ENCODE results near the gene KRT78. TPM values are rescaled to one million over a fixed set of nuclear protein-coding genes. Genes with fewer than 3 reads are reported as not detected.
"Not testable (repeated sequence)": the region's sequence is repeated elsewhere in the genome, so short reads cannot be mapped to it uniquely, and the experiment has no call there.

Gene KRT78
- total RNA-seq, 1 donor from 2014 or later: not detected

DNA sequence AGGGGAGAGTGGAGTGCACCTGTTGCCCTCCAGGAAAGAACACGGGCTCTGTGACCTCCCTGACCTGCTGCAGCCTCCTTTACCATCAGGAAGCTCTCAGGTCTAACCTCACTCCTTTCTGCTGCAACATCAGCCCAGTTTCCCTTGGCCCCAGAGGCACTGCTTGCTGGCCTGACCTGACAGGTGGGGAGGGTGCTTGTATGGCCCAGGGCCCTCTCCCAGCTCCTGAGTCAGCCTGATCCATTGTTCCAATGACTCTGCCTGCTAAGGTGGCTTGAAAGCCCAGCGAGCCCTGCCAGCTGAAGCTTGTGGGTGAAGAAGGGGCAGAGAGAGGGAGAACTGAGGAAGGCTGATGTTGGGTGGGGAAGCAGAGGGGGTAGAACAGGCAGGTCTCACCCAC is 13.2 kb upstream of the KRT78 start:
- intact Hi-C loops (cut with micrococcal nuclease): no loop called here
- Mint-ChIP-seq H3K4me1 (no peaks in the 10 kb centered on the region), H3K4me3 (no peak overlapping the region), H3K27ac (no peak overlapping the region), H3K9me3 (no peaks in the 10 kb centered on the region), H3K27me3 (peaks cover 2% of the 10 kb centered on the region), H3K36me3 (ENCODE audit: low read depth) (no peaks in the 10 kb centered on the region)
- no peak for DNase-seq

DNA sequence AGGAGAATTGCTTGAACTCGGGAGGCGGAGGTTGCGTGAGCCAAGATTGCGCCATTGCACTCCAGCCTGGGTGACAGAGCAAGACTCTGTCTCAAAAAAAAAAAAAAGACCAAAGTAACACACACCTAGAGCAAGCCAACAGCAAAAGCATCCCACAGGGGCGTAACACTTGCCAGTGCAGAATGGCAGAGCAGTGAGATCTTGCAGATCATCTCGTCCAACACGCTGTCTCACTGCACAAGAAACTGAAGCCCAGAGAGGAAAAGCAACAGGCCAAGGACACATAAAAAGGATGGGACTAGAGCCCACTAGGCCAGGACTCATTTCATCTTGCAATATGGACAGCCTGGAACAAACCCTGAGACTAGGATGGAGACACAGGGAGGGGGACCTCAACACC is 12.7 kb upstream of the KRT78 start:
- Mint-ChIP-seq H3K9me3 (no peaks in the 10 kb centered on the region), H3K27ac (no peak overlapping the region), H3K4me1 (no peaks in the 10 kb centered on the region), H3K4me3 (no peak overlapping the region), H3K27me3 (peaks cover 2% of the 10 kb centered on the region), H3K36me3 (ENCODE audit: low read depth) (no peaks in the 10 kb centered on the region)
- intact Hi-C loops (cut with micrococcal nuclease): no loop called here
- DNase-seq: no peak

DNA sequence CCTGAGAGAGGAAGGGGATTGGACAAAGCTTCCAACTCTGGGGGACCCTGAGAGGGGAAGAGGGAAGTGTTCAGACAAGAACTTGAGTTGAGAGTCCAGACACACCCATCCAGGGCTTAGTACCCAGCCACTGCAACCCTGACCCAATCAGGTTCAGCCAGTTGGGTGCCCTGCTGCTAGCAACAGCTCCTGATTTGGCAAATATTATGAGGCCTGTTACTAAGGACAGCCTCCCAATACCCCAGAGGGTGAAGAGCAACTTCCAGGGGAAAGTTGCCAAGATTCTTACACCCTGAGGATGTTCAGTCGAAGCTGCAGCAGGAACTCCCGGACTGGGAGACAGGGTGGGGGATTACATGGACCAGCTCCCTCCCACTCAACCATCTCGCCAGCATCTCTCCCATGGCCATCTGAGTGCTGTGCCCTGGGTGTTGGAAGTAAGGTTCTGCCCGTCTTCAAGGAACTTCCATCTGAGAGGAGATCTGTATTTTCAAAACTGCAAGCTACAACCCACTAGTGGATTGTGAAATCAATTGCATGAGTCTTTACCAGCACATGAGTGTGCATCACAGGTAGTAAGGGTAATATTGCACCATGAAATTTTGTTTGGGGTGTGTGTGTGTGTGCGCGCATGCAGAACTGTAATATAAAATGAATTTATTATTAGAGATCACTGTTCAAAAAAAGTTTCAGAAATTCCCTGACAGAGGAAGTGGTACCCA is 11.5 kb upstream of the KRT78 start:
- H3K27me3 Mint-ChIP-seq: peaks cover 6% of the 10 kb centered on the region
- H3K27ac Mint-ChIP-seq: no peak overlapping the region
- no peak for DNase-seq
- intact Hi-C loops (cut with micrococcal nuclease): no loop called here
- no peaks in the 10 kb centered on the region for H3K4me1 Mint-ChIP-seq
- no peak overlapping the region for H3K4me3 Mint-ChIP-seq
- peaks cover 4% of the 10 kb centered on the region for H3K9me3 Mint-ChIP-seq
- H3K36me3 Mint-ChIP-seq (ENCODE audit: low read depth): no peaks in the 10 kb centered on the region

DNA sequence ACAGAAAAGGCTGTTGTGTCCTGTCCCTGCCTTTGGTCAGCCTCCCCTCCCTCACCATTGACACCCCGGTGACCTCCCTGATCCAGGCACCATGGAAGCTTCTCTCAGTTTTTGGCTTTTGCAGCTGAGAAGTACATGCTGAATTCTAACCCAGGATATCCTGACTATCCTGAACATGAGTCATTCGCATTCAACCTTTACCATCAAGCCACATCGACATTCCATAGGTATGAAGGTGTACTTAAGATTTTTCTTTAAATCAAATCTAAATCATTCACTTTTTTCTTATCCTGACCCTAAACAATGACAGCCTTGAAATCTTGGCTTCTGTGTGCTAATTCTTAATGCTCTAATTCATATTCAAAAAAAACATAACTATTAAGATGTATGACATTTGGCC is 8.7 kb upstream of the KRT78 start:
- DNase-seq: no peak
- intact Hi-C loops (cut with micrococcal nuclease): no loop called here
- H3K9me3 Mint-ChIP-seq: peaks cover 4% of the 10 kb centered on the region
- H3K27ac Mint-ChIP-seq: no peak overlapping the region
- peaks cover 16% of the 10 kb centered on the region for H3K27me3 Mint-ChIP-seq
- no peak overlapping the region for H3K4me3 Mint-ChIP-seq
- H3K4me1 Mint-ChIP-seq: no peaks in the 10 kb centered on the region
- H3K36me3 Mint-ChIP-seq (ENCODE audit: low read depth): no peaks in the 10 kb centered on the region

DNA sequence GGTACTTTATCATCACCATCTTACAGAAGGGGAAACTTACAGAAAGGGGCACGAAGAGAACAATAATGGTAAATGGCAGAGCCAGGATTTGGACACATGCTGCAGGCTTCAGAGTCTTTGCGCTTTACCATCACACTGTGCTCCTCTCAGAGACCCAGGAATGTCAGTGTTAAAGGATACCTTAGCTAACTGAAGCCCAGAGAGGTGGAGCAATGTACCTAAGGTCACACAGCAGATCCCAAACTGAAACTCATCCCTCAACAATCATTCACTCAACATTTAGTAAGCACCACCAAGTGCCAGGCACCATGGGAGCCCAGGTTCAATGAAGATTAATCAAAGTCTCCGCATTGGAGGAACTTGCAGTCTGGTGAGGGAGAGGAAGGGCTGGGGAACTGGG is 8.0 kb upstream of the KRT78 start:
- no peak overlapping the region for H3K4me3 Mint-ChIP-seq
- DNase-seq: no peak
- peaks cover 16% of the 10 kb centered on the region for H3K27me3 Mint-ChIP-seq
- H3K4me1 Mint-ChIP-seq: no peaks in the 10 kb centered on the region
- H3K27ac Mint-ChIP-seq: no peak overlapping the region
- peaks cover 4% of the 10 kb centered on the region for H3K9me3 Mint-ChIP-seq
- intact Hi-C loops (cut with micrococcal nuclease): no loop called here
- no peaks in the 10 kb centered on the region for H3K36me3 Mint-ChIP-seq (ENCODE audit: low read depth)

DNA sequence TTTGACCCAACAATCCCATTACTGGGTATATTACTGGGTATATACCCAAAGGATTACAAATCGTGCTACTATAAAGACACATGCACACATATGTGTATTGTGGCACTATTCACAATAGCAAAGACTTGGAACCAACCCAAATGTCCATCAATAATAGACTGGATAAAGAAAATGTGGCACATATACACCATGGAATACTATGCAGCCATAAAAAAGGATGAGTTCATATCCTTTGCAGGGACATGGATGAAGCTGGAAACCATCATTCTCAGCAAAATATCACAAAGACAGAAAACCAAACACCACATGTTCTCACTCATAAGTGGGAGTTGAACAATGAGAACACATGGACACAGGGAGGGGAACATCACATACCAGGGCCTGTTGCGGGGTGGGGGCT is 7.3 kb upstream of the KRT78 start:
- H3K36me3 Mint-ChIP-seq (ENCODE audit: low read depth); H3K27ac Mint-ChIP-seq; intact Hi-C loops (cut with micrococcal nuclease); H3K9me3 Mint-ChIP-seq; H3K4me1 Mint-ChIP-seq; DNase-seq; H3K4me3 Mint-ChIP-seq: not testable (repeated sequence)
- peaks cover 16% of the 10 kb centered on the region for H3K27me3 Mint-ChIP-seq

DNA sequence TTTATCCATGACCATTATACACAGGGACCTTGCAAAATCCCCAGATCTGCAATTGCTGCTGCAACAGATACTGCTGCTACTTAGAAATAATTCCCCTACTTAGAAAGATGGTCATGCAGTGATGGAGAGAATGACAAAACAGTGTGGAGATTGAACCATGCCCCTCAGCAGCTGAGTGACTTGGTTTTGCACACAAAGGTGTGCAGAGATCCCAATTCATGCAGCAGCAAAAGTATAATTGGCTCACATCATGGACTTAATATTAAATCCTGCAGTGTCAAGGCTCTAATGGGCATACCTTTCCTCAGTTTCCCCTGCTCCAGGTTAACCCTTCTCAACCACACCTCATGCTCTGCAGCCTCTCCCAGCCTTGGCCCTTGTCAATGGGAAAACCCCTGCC is 3.0 kb upstream of the KRT78 start:
- peaks cover 4% of the 10 kb centered on the region for H3K9me3 Mint-ChIP-seq
- no peaks in the 10 kb centered on the region for H3K4me1 Mint-ChIP-seq
- H3K4me3 Mint-ChIP-seq: no peak overlapping the region
- no peak overlapping the region for H3K27ac Mint-ChIP-seq
- H3K36me3 Mint-ChIP-seq (ENCODE audit: low read depth): no peaks in the 10 kb centered on the region
- DNase-seq: no peak
- intact Hi-C loops (cut with micrococcal nuclease): no loop called here
- H3K27me3 Mint-ChIP-seq: peaks cover 18% of the 10 kb centered on the region

DNA sequence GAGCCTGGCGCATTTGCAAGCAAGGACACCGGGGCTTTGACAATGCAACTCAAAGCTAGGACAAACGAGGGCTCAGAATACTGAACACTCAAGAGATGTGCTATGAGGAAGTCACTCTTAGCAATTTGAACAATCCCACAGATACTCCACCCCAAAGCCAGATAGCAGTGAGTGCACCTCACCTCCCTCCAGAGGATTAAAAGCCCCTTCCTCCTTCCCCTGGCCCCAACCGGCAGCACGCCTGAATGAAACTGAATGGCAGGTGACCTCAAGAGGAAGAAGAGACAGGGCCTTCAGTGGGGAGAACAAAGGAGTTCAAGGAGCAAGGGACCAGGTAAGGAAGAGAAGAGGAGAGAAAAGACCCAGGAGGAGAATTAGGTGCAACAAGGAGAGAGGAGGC is 1.9 kb upstream of the KRT78 start:
- Mint-ChIP-seq H3K36me3 (ENCODE audit: low read depth) (no peaks in the 10 kb centered on the region), H3K27me3 (peaks cover 15% of the 10 kb centered on the region), H3K4me1 (no peaks in the 10 kb centered on the region), H3K9me3 (no peaks in the 10 kb centered on the region), H3K4me3 (no peak overlapping the region), H3K27ac (no peak overlapping the region)
- DNase-seq: no peak
- intact Hi-C loops (cut with micrococcal nuclease): no loop called here

DNA sequence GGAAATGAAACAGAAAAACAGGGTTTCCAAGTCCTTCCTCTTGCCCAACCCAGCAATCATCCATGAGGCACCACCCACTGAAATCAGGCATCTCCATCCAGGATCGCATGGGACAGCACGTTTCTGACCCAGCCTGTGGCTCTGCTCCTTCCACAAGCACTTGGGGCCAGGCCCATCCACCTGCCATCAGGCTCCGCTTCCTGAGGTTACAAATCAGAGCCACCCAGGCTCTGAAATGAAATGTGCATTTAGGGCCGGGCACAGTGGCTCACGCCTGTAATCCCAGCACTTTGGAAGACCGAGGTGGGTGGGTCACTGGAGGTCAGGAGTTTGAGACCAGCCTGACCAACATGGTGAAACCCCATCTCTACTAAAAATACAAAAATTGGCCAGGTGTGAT is 717 bp upstream of the KRT78 start:
- DNase-seq: no peak
- no peaks in the 10 kb centered on the region for H3K4me1 Mint-ChIP-seq
- H3K27ac Mint-ChIP-seq: no peak overlapping the region
- H3K27me3 Mint-ChIP-seq: peaks cover 11% of the 10 kb centered on the region
- H3K9me3 Mint-ChIP-seq: no peaks in the 10 kb centered on the region
- intact Hi-C loops (cut with micrococcal nuclease): no loop called here
- no peak overlapping the region for H3K4me3 Mint-ChIP-seq
- H3K36me3 Mint-ChIP-seq (ENCODE audit: low read depth): no peaks in the 10 kb centered on the region

DNA sequence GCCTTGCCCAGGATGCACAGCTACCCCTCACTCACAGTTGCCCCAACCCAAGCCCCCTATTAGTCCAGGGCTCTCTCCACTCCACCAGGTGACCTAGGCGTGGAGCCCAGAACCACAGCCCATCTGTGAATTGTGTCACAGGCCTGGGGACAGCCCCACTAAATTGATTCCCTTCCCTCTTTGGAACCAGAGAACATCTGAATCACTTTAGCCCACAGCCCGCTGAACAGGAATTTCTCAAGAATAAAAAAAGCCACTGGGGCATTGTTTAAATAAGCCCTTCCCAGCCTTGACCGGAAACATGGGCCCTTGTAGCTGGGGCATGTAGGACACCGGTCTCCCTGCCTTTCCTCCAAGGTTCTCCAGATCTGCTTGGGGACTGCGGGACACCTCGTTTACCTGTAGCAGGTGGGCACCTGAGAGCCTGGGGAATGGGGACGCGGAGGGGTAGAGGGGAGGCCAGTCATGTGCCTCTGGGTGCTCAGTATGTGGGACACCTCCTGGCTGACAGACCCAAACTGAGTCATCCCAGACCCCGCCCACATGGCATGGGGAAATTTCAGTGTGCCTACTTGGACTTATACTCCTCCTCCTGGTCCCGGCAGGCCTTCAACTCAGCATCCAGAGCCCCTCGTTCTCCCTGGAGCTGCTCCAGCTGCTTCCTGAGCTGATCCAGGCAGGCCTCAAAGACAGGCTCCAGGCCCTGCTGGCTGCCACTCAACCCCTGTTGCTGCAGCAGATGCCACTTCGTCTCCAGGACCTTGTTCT is 1.3 kb downstream of the KRT78 start:
- H3K27ac Mint-ChIP-seq: no peak overlapping the region
- H3K4me1 Mint-ChIP-seq: no peaks in the 10 kb centered on the region
- H3K36me3 Mint-ChIP-seq (ENCODE audit: low read depth): no peaks in the 10 kb centered on the region
- intact Hi-C loops (cut with micrococcal nuclease): no loop called here
- no peak for DNase-seq
- no peaks in the 10 kb centered on the region for H3K9me3 Mint-ChIP-seq
- H3K27me3 Mint-ChIP-seq: peaks cover 3% of the 10 kb centered on the region
- no peak overlapping the region for H3K4me3 Mint-ChIP-seq

DNA sequence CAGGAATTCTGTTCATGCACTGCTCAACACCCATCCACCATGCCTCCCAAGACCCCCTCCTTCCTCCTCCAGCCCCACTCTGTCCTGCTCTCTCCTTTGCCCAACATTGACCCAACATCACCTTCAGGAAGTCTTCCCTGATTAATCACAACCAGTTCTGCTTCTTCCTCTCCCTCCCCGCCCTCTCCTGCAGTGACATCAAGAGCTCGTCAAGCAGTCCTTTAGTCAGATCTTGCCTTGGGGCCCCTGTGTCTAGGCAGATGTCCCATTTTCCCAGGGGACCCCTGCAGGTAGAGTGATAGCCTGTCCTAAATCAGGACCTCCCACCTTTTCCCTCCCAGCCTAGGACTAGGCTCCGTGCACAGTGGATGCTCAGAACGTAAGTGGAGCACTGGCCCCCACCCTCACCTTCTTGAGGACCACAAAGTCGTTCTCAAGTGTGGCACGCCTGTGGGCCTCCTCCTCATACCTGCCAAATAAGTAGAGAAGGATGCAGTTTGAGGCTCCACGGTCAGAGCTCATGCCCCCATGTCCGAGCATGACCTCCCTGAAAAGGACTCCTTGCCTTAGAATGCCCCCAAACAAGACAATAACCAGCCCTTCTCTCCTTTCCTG is 2.3 kb downstream of the KRT78 start:
- no peaks in the 10 kb centered on the region for H3K36me3 Mint-ChIP-seq (ENCODE audit: low read depth)
- H3K27ac Mint-ChIP-seq: no peak overlapping the region
- no peak for DNase-seq
- no peak overlapping the region for H3K4me3 Mint-ChIP-seq
- peaks cover 3% of the 10 kb centered on the region for H3K4me1 Mint-ChIP-seq
- H3K27me3 Mint-ChIP-seq: peaks cover 3% of the 10 kb centered on the region
- intact Hi-C loops (cut with micrococcal nuclease): no loop called here
- H3K9me3 Mint-ChIP-seq: no peaks in the 10 kb centered on the region

DNA sequence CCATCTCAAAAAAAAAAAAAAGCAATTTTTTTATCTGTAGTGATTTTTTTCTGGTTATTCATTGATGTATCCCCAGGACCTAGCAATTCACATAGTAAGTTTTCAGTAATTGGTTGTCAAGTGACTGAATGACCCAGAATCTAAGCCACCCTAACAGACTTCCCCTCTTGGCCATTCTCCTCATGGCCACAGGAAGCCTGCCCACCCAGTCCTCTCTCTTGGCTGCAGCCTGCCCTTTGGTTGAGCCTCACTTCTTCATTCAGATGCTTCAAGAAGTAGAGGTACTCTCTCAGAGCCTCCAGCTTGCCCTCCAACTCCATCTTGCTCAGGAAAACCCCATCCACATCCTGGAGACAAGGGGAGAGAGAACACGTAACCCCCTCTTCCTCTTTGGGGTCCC is 2.8 kb downstream of the KRT78 start:
- no peak for DNase-seq
- peaks cover 3% of the 10 kb centered on the region for H3K27me3 Mint-ChIP-seq
- H3K4me3 Mint-ChIP-seq: no peak overlapping the region
- H3K36me3 Mint-ChIP-seq (ENCODE audit: low read depth): no peaks in the 10 kb centered on the region
- no peaks in the 10 kb centered on the region for H3K9me3 Mint-ChIP-seq
- intact Hi-C loops (cut with micrococcal nuclease): no loop called here
- H3K4me1 Mint-ChIP-seq: peaks cover 3% of the 10 kb centered on the region
- no peak overlapping the region for H3K27ac Mint-ChIP-seq

DNA sequence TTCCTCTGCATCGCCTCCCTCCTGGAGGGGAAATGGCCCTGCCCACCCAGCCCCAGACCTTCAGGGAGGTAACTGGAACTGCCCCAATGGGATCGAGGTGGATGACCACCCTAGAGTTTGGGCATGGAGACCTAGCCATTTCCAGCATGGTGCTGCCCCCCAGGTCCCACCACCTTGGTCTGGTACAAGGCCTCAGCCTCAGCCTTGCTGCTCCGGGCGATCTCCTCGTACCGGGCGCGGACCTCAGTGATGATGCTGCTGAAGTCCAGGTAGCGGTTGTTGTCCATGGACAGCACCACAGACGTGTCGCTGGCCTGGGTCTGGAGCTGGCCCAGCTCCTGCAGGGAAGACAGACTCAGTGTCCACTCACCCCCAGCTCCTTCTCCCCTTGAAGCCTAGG is 4.4 kb downstream of the KRT78 start:
- H3K36me3 Mint-ChIP-seq (ENCODE audit: low read depth): no peaks in the 10 kb centered on the region
- intact Hi-C loops (cut with micrococcal nuclease): no loop called here
- no peak overlapping the region for H3K27ac Mint-ChIP-seq

DNA sequence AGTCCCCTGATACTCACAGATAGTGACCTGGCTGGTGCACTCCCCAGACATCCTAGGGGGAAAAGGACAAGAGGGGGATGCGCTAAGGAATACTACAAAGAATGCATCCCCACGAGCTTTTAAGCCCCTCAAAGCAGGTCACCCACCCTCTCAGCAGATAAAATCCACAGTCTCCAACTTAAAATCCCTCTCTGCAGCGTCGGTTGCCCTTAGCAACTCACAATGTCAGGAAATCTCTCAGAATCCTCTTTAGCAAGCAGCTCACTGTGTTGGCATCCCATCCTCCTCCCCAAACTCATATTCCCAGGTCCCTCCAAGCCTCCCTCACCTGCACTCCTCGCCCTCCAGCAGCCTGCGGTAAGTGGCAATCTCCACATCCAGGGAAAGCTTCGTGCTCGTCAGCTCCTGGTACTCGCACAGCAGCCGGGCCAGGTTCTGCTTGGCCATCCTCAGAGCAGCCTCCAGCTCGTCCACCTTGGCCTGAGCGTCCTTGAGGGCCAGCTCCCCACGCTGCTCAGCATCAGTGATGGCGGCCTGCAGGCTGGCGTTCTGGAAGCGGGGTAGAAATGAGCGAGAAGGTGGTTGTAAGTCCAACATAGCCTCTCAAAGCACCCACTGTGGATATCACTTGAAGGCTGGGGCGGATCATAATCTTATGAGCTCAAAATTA is 9.2 kb downstream of the KRT78 start:
- no peaks in the 10 kb centered on the region for H3K36me3 Mint-ChIP-seq (ENCODE audit: low read depth)
- intact Hi-C loops (cut with micrococcal nuclease): no loop called here
- no peaks in the 10 kb centered on the region for H3K9me3 Mint-ChIP-seq
- H3K4me1 Mint-ChIP-seq: peaks cover 28% of the 10 kb centered on the region
- H3K4me3 Mint-ChIP-seq: no peak overlapping the region
- H3K27ac Mint-ChIP-seq: no peak overlapping the region
- DNase-seq: no peak
- peaks cover 2% of the 10 kb centered on the region for H3K27me3 Mint-ChIP-seq

More for the DNA sequence above, 4.4 kb downstream of the KRT78 start:
- no peak for DNase-seq
- Mint-ChIP-seq H3K4me3 (no peak overlapping the region), H3K9me3 (no peaks in the 10 kb centered on the region), H3K27me3 (peaks cover 2% of the 10 kb centered on the region), H3K4me1 (peaks cover 3% of the 10 kb centered on the region)

Measured in activated CD4-positive, alpha-beta T cell treated with anti-CD3 and anti-CD28 coated beads, Interleukin-2, amount 10 ng/mL, durations not matched to agents 24 days and 14 days (primary cell).